Smooth muscle cell (in vitro differentiated cells): ENCODE measurements around the gene NMNAT2. TPM values are rescaled to one million over a fixed set of nuclear protein-coding genes. Genes with fewer than 3 reads are reported as not detected.

Experiments used
- DNase-seq: peaks from one replicate; lab custom pipeline; 2025; ENCODE audit not compliant: unreplicated experiment; lab: John Stamatoyannopoulos, UW
- H2AFZ ChIP-seq: fragments of 200-600 bp; sonication (generic); 2 replicates; pipeline ENCODE4 v1.6.0; 2016; ENCODE audit warnings: antibody characterized with exemption, low read depth, mild to moderate bottlenecking
- H3F3A ChIP-seq: fragments of 200-600 bp; sonication (generic); 2 replicates; pipeline ENCODE4 v1.6.0; 2017; ENCODE audit warnings: antibody characterized with exemption, low read depth
- H3K27ac ChIP-seq: fragments of 200-600 bp; sonication (generic); 2 replicates; pipeline ENCODE4 v1.5.1; 2016; ENCODE audit warnings: low read depth, mild to moderate bottlenecking
- H3K27me3 ChIP-seq: fragments of 200-600 bp; sonication (generic); 2 replicates; pipeline ENCODE4 v1.6.1; 2016; ENCODE audit warnings: low read depth, mild to moderate bottlenecking
- H3K36me3 ChIP-seq: fragments of 200-600 bp; sonication (generic); 2 replicates; pipeline ENCODE4 v1.5.1; 2016; ENCODE audit warnings: low read depth
- H3K4me1 ChIP-seq: fragments of 200-600 bp; sonication (generic); 2 replicates; pipeline ENCODE4 v1.5.1; 2016; ENCODE audit warnings: low read depth
- H3K4me2 ChIP-seq: fragments of 200-600 bp; sonication (generic); 2 replicates; pipeline ENCODE4 v1.6.0; 2016; ENCODE audit warnings: mild to moderate bottlenecking
- H3K4me3 ChIP-seq: fragments of 200-600 bp; sonication (generic); 2 replicates; pipeline ENCODE4 v1.5.1; 2016; ENCODE audit warnings: mild to moderate bottlenecking
- H3K79me2 ChIP-seq: fragments of 200-600 bp; sonication (generic); 2 replicates; pipeline ENCODE4 v1.6.0; 2016; ENCODE audit warnings: low read depth, mild to moderate bottlenecking
- H3K9ac ChIP-seq: fragments of 200-600 bp; sonication (generic); 2 replicates; pipeline ENCODE4 v1.6.0; 2016; ENCODE audit warnings: low read depth
- H3K9me3 ChIP-seq: fragments of 200-600 bp; sonication (generic); replicated peaks from 2 replicates; pipeline ENCODE4 v1.5.1; 2016; ENCODE audit warnings: low read depth
- H4K20me1 ChIP-seq: fragments of 200-600 bp; sonication (generic); 2 replicates; pipeline ENCODE4 v1.6.0; 2016; ENCODE audit warnings: low read depth
- WGBS: methylation state at CpG from one replicate; pipeline ENCODE4 v1.1.7; 2016; ENCODE audit warnings: low lambda C conversion rate; 5-methylcytosine and 5-hydroxymethylcytosine counted together
- polyA plus RNA-seq: library from polyadenylated mRNA; unstranded; fragments of >200 nt; fragmentation: Nextera tagmentation; extraction: Ambion mirVana; gene quantifications from 2 replicates; pipeline ENCODE4 v1.2.1, GENCODE V29; 2016
- total RNA-seq: library from RNA; depleted of rRNA; stranded (reverse); fragments of >200 nt; gene quantifications from 2 replicates; pipeline ENCODE4 v1.2.3, GENCODE V29; 2014
- TF ChIP-seq, protein P1 (sequence below): fragments of 200-600 bp; sonication (generic); IDR thresholded peaks from 2 replicates; pipeline ENCODE4 v1.5.1; 2017; ENCODE audit warnings: borderline replicate concordance, mild to moderate bottlenecking, antibody characterized with exemption; ENCODE audit not compliant: insufficient read depth, poor library complexity, severe bottlenecking

NMNAT2 gene
- total and polyA plus RNA-seq, 2 experiments from 2014 or later, result 0.22 to 0.43 TPM

DNA sequence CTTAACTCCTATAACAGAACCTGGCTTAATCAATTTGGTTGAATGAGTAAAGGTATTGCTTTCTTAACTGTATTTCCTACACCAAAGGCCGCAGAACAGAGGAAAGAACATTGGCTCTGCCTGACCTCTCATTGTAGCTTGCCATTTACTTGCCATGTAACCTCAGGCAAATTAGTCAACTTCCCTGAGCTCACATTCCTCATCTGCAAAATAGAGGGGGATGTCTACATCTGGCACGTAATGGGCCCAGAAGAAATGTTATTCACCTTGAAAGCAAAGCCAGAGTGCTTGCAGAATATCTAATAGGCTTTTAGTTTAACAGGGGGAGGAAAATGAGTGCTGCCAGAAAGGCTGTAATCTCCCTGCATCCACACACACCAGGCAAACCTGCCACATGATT, 187.8 kb downstream of the NMNAT2 start:
- no peak for DNase-seq
- TF ChIP-seq, protein P1, sequence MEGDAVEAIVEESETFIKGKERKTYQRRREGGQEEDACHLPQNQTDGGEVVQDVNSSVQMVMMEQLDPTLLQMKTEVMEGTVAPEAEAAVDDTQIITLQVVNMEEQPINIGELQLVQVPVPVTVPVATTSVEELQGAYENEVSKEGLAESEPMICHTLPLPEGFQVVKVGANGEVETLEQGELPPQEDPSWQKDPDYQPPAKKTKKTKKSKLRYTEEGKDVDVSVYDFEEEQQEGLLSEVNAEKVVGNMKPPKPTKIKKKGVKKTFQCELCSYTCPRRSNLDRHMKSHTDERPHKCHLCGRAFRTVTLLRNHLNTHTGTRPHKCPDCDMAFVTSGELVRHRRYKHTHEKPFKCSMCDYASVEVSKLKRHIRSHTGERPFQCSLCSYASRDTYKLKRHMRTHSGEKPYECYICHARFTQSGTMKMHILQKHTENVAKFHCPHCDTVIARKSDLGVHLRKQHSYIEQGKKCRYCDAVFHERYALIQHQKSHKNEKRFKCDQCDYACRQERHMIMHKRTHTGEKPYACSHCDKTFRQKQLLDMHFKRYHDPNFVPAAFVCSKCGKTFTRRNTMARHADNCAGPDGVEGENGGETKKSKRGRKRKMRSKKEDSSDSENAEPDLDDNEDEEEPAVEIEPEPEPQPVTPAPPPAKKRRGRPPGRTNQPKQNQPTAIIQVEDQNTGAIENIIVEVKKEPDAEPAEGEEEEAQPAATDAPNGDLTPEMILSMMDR, result no peak
- H3K4me3 ChIP-seq, result no peak overlapping the region
- no peak overlapping the region for H3K27ac ChIP-seq
- peaks cover 11% of the 10 kb centered on the region for H3K4me1 ChIP-seq
- peaks cover 9% of the 10 kb centered on the region for H3F3A ChIP-seq
- WGBS, result 64% methylated on average over 2 of the region's 2 CpGs
- no peak overlapping the region for H3K9ac ChIP-seq
- H3K9me3 ChIP-seq, result no peaks in the 10 kb centered on the region
- H3K79me2 ChIP-seq, result no peaks in the 10 kb centered on the region
- H3K36me3 ChIP-seq, result no peaks in the 10 kb centered on the region
- no peak overlapping the region for H2AFZ ChIP-seq
- H3K27me3 ChIP-seq, result no peaks in the 10 kb centered on the region
- no peak overlapping the region for H3K4me2 ChIP-seq
- no peaks in the 10 kb centered on the region for H4K20me1 ChIP-seq

DNA sequence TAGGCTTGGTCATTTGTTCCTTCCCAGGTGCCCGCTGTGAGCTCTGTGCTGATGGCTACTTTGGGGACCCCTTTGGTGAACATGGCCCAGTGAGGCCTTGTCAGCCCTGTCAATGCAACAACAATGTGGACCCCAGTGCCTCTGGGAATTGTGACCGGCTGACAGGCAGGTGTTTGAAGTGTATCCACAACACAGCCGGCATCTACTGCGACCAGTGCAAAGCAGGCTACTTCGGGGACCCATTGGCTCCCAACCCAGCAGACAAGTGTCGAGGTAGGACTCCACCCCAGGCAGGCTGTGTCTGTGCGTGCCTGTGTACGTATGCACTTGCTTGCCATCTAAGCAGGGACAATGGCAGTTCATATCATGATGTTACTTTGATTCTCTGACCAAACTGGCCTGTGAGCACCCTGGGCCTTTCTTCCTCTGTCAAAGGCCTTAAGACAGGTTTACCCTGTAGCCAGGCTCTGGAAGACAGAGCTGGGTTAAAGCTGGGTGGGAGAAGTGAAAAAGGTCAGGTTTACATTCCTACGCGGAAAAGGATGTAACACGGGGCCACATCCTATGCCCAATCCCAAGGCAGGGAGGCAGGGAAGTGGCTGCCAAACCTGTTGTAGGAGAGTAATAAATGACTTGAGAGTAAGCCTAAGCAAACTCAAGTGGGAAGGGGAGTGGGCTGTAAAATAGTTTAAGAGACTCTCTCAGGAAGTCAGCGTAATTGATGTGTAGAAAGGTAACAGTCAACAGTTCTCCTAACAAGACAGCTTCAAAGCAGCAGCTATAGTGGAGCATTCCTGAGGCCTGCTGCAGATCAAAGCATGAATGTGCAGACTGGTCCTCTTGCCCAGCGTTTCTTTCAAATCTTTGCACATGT, 189.6 kb downstream of the NMNAT2 start:
- 77% methylated on average over 13 of the region's 13 CpGs for WGBS
- Histone ChIP-seq H3K4me1 (no peaks in the 10 kb centered on the region), H3K27ac (no peak overlapping the region)

DNA sequence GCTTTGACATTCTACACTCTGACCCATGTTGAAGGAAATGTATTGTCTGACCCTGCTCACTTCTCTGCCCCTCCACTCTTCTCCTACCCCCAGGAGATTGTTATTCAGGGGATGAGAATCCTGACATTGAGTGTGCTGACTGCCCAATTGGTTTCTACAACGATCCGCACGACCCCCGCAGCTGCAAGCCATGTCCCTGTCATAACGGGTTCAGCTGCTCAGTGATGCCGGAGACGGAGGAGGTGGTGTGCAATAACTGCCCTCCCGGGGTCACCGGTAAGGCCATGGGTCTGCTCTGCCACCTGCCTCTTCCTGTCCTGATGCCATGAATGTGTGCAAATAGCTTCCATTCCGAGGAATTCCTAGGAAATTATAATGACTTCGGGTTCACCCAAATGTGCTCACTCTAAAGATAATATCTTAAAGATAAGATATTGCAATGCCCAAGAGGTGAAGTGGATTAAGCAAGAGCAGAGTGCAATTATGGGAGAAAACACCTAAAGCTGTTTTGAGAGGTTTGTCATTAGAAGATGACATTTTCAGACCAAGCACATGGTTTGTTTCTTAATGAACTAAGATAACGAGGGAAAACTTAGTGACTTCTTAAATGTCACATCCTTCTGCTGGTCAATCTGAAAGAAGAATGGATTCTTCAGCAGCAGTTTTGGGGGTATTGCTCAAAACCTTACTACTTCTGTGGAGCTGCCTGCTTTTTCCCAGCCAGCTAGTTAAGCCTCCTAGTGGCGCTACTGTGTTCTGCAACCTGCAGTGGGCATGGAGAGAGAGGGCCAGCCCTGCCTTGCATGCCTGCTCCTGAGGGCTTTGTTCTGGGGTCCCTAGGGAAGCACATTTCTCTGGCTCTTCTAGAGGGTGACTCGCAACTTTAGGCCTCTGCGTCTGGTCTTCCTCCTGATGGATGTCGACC, 190.5 kb downstream of the NMNAT2 start:
- Histone ChIP-seq H3K36me3 (no peaks in the 10 kb centered on the region), H3K4me2 (no peak overlapping the region), H3K27me3 (no peaks in the 10 kb centered on the region), H3K79me2 (no peaks in the 10 kb centered on the region), H3K9me3 (no peaks in the 10 kb centered on the region), H3K9ac (no peak overlapping the region), H3F3A (no peaks in the 10 kb centered on the region), H2AFZ (no peak overlapping the region), H3K4me3 (no peak overlapping the region), H3K27ac (no peak overlapping the region), H3K4me1 (no peaks in the 10 kb centered on the region), H4K20me1 (no peaks in the 10 kb centered on the region)
- WGBS, result 74% methylated on average over 16 of the region's 16 CpGs
- TF ChIP-seq, protein P1, result peak; percentile 60
- no peak for DNase-seq

More for the DNA sequence above, 189.6 kb downstream of the NMNAT2 start:
- TF ChIP-seq, protein P1, result no peak
- H2AFZ ChIP-seq, result no peak overlapping the region
- no peaks in the 10 kb centered on the region for H4K20me1 ChIP-seq
- no peak overlapping the region for H3K4me2 ChIP-seq
- no peak overlapping the region for H3K4me3 ChIP-seq
- H3K9me3 ChIP-seq, result no peaks in the 10 kb centered on the region
- H3K79me2 ChIP-seq, result no peaks in the 10 kb centered on the region
- no peaks in the 10 kb centered on the region for H3K36me3 ChIP-seq
- no peaks in the 10 kb centered on the region for H3K27me3 ChIP-seq
- no peak for DNase-seq
- H3K9ac ChIP-seq, result no peak overlapping the region
- no peaks in the 10 kb centered on the region for H3F3A ChIP-seq
